Cardiac septum (tissue), 1 donor: ENCODE data around the gene NBR1. TPM values are rescaled to one million over a fixed set of nuclear protein-coding genes. Genes with fewer than 3 reads are reported as not detected.
"Not testable (repeated sequence)": the region's sequence is repeated elsewhere in the genome, so short reads cannot be mapped to it uniquely, and the experiment has no call there.

ENCODE experiments used
- DNase-seq: peaks from one replicate; pipeline ENCODE4 v3.0.0-alpha.2; 2020; ENCODE audit warnings: low spot score
- intact Hi-C: fragments of 100-400 bp; cut with DNase I; formaldehyde crosslinking; loops from one replicate; pipeline ENCODE4 v1.14.0; 2022
- total RNA-seq: library from RNA; stranded (reverse); fragmentation: NEBNext Ultra II Directional; extraction: Animal tissue kit (Norgen Biotek cat#: 25700); gene quantifications from one replicate; pipeline ENCODE4 v1.2.1, GENCODE V29; 2021
- donor health status: DM: no; HTN: no; CAD: no.

NBR1 gene
- total RNA-seq, 1 donor from 2014 or later = 97.6 TPM

DNA sequence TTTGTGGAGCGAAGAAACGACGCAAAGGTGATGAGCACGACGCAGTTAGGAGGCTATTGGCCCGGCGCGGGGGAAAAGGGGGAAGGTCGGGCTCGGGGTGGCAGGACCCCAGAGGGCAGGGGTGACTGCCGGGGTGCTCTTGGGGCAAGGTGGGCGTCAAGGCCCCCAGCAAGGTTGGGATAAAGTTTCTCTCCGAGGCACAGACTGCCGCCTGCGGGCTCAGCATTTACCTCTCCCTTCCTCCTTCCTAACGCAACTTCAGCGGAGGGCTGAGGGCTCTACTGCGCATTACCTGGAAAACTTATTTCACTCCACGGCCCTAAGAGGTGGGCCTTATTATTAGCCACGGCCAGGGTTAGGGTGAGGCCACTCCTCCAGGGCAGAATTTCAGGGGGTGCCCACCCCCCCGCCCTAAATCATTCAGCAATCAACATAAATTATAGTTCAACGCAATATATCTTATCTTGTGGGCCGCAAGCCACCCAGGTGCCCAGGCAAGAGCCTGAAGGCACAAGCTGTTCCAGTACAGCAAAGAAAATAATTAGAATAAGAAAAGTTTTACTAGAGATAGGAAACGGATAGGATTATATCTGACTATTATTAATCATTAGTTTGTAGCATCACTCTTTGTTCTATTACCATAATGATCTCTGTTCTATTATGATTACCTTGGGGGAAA, 61.1 kb downstream of the NBR1 start:
- intact Hi-C loops = not testable (repeated sequence)
- DNase-seq = peak; percentile 17

DNA sequence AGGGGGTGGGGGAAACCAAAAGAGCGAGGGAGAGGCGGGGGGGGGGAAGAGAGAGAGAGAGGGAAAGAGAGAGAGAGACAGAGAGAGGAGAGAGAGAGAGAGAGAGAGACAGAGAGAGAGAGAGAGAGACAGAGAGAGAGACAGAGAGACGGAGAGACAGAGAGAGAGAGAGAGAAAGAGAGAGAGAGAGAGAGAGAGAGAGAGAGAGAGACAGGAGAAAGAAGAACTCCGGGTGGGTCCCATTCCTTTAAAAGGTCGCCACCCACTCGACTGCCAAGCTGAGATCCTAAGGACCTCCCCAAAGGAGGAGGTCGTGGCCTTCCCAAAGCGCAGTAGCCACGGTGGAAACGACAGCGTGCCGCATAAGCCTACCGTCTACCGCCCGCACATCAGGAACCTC, 62.2 kb downstream of the NBR1 start:
- intact Hi-C loops, DNase-seq: not testable (repeated sequence)

DNA sequence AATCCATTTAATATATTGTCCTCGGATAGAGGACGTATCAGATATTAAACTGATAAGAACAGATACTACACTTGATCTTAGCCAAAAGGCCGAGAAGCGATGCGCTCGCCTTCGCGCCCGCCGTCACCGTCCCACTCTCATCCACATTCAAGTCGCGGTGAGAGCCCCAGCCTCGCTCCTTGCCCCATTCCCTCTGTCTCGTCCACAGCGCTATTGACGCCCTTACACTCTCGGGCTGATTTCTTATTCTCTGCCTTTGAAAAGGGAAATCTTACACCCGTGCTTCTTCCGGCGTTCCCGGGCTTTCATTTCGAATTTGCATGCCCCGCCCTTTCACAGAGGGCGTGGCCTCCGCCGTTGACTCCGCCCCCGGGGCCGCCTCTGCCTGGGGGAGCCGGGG, 62.9 kb downstream of the NBR1 start, which contains the start of gene RNU2-1:
Gene RNU2-1 (minus strand): TSS at position 101 of the 400 bp plus-strand sequence.
- DNase-seq, intact Hi-C loops: not testable (repeated sequence)

DNA sequence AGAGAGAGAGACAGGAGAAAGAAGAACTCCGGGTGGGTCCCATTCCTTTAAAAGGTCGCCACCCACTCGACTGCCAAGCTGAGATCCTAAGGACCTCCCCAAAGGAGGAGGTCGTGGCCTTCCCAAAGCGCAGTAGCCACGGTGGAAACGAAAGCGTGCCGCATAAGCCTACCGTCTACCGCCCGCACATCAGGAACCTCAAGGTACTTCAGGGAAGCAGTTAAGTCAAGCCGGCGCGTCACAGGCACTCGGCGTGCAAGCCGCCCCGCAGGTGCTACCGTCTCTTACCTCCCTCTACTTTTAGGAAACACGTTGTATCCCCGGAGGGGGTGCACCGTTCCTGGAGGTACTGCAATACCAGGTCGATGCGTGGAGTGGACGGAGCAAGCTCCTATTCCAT, 68.6 kb downstream of the NBR1 start:
- intact Hi-C loops, DNase-seq: not testable (repeated sequence)

DNA sequence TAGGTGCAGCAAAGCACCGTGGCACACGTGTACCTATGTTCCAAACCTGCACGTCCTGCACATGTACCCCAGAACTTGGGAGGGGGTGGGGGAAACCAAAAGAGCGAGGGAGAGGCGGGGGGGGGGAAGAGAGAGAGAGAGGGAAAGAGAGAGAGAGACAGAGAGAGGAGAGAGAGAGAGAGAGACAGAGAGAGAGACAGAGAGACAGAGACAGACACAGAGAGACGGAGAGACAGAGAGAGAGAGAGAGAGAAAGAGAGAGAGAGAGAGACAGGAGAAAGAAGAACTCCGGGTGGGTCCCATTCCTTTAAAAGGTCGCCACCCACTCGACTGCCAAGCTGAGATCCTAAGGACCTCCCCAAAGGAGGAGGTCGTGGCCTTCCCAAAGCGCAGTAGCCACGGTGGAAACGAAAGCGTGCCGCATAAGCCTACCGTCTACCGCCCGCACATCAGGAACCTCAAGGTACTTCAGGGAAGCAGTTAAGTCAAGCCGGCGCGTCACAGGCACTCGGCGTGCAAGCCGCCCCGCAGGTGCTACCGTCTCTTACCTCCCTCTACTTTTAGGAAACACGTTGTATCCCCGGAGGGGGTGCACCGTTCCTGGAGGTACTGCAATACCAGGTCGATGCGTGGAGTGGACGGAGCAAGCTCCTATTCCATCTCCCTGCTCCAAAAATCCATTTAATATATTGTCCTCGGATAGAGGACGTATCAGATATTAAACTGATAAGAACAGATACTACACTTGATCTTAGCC, 69.8 kb downstream of the NBR1 start:
- DNase-seq, intact Hi-C loops: not testable (repeated sequence)

DNA sequence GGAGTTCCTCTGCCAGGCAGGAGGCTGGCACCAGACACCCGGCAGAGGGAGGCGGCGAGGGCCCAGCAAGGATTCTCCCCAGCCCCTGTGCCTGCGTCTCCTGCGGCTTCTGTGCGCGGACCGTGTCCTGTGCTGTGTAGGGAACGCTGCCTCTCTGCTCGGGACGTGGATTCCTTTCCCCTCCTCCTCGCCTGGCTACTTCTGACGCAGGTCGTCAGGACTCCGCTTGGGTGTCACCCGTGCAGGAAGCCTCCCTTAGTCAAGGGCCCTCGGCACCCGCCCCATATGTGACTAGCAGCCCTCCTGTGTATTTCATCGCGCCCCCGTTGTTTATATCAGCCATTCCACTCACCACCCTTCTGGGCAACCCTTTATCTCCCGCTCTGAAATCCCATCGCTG, 75.4 kb downstream of the NBR1 start:
- DNase-seq, intact Hi-C loops: not testable (repeated sequence)

Other genes with a start within 250 kb of the NBR1 start
- 27.0 TPM for gene AARSD1, start 206.8 kb upstream of the NBR1 start, total RNA-seq
- 51.2 TPM for gene PTGES3L, start 191.1 kb upstream of the NBR1 start, total RNA-seq
- gene RUNDC1, start 190.6 kb upstream of the NBR1 start, total RNA-seq = 14.8 TPM
- 536 TPM for gene RPL27, start 172.8 kb upstream of the NBR1 start, total RNA-seq
- gene IFI35, start 164.4 kb upstream of the NBR1 start, total RNA-seq = 13.7 TPM
- 81.3 TPM for gene VAT1, start 148.8 kb upstream of the NBR1 start, total RNA-seq
- gene RND2, start 146.0 kb upstream of the NBR1 start, total RNA-seq = 0.89 TPM
- 6.1 TPM for gene BRCA1, start 45.9 kb upstream of the NBR1 start, total RNA-seq
- 4.0 TPM for gene TMEM106A, start 40.7 kb downstream of the NBR1 start, total RNA-seq
- gene CCDC200, start 57.4 kb downstream of the NBR1 start, total RNA-seq = not detected
- 6,310 TPM for gene RNU2-1, start 62.8 kb downstream of the NBR1 start, total RNA-seq
- 4.4 TPM for gene ARL4D, start 227.8 kb downstream of the NBR1 start, total RNA-seq